Liver (tissue), 9 donors: Measurements from ENCODE around the gene ABCB6. TPM values are rescaled to one million over a fixed set of nuclear protein-coding genes. Genes with fewer than 3 reads are reported as not detected.

Experiments
- DNase-seq: peaks from one replicate; pipeline ENCODE4 v3.0.0-alpha.2; 2017; ENCODE audit warnings: low spot score
- H3K27ac ChIP-seq, 2 donors: one replicate each; pipeline ENCODE4 v1.7.0; 2013; ENCODE audit warnings: inconsistent platforms in 2 of 2, low read length in 2 of 2, control low read depth in 1 of 2, low read depth in 1 of 2, mild to moderate bottlenecking in 1 of 2
- H3K27me3 ChIP-seq, 4 donors: one replicate each; pipeline versions ENCODE4 v1.6.1 to v1.7.0; 2013; ENCODE audit warnings: low read length in 3 of 4, inconsistent platforms in 1 of 4, mild to moderate bottlenecking in 1 of 4, moderate library complexity in 1 of 4; ENCODE audit not compliant: control insufficient read depth in 4 of 4, insufficient read depth in 4 of 4
- H3K36me3 ChIP-seq, 4 donors: one replicate each; pipeline versions ENCODE4 v1.6.1 to v1.7.0; 2013; ENCODE audit warnings: low read length in 3 of 4, mild to moderate bottlenecking in 3 of 4, low read depth in 1 of 4, moderate library complexity in 1 of 4; ENCODE audit not compliant: control insufficient read depth in 4 of 4, insufficient read depth in 3 of 4
- H3K4me1 ChIP-seq, 4 donors: one replicate each; pipeline versions ENCODE4 v1.6.1 to v1.7.0; 2013; ENCODE audit warnings: low read length in 3 of 4, mild to moderate bottlenecking in 3 of 4, moderate library complexity in 1 of 4; ENCODE audit not compliant: control insufficient read depth in 4 of 4, insufficient read depth in 4 of 4
- H3K4me3 ChIP-seq, 3 donors: one replicate each; pipeline versions ENCODE4 v1.6.1 to v1.7.0; 2013; ENCODE audit warnings: low read length in 3 of 3, control low read depth in 1 of 3, low read depth in 1 of 3, mild to moderate bottlenecking in 1 of 3
- H3K9ac ChIP-seq, 2 donors: one replicate each; pipeline ENCODE4 v1.7.0; 2013; ENCODE audit warnings: low read length in 2 of 2, mild to moderate bottlenecking in 2 of 2, moderate library complexity in 2 of 2, control low read depth in 1 of 2, low read depth in 1 of 2
- H3K9me3 ChIP-seq, 4 donors: one replicate each; pipeline versions ENCODE4 v1.6.1 to v1.7.0; 2013; ENCODE audit warnings: low read length in 3 of 4; ENCODE audit not compliant: control insufficient read depth in 4 of 4
- ATF3 ChIP-seq: IDR thresholded peaks from 2 replicates; pipeline ENCODE4 v1.6.1; 2016; ENCODE audit warnings: antibody characterized with exemption
- CTCF ChIP-seq: fragments of 150-350 bp; IDR thresholded peaks from 2 replicates; pipeline ENCODE4 v1.5.1; 2017; ENCODE audit warnings: improper control_type of control experiment, low read depth, low read length; ENCODE audit not compliant: missing input control
- EGR1 ChIP-seq, 2 donors: IDR thresholded peaks; 2 replicates each; pipeline ENCODE4 v1.6.1; 2016 to 2018; ENCODE audit warnings: antibody characterized with exemption in 2 of 2, low read depth in 2 of 2
- FOXA1 ChIP-seq: IDR thresholded peaks from 2 replicates; pipeline ENCODE4 v1.6.1; 2016; ENCODE audit warnings: antibody characterized with exemption
- FOXA2 ChIP-seq: IDR thresholded peaks from 2 replicates; pipeline ENCODE4 v1.6.1; 2016; ENCODE audit warnings: antibody characterized with exemption
- GABPA ChIP-seq, 2 donors: IDR thresholded peaks in 1 of 2; conservative IDR thresholded peaks in 1 of 2; 2 replicates each; pipeline ENCODE4 v1.6.1; 2016; ENCODE audit warnings: antibody characterized with exemption in 2 of 2, mild to moderate bottlenecking in 1 of 2, moderate library complexity in 1 of 2
- HNF4A ChIP-seq, 2 donors: conservative IDR thresholded peaks; 2 replicates each; pipeline ENCODE4 v1.6.1; 2016; ENCODE audit warnings: antibody characterized with exemption in 2 of 2, mild to moderate bottlenecking in 2 of 2
- HNF4G ChIP-seq: IDR thresholded peaks from 2 replicates; pipeline ENCODE4 v1.6.1; 2016; ENCODE audit warnings: antibody characterized with exemption
- JUND ChIP-seq, 2 donors: IDR thresholded peaks; 2 replicates each; pipeline ENCODE4 v1.6.1; 2016; ENCODE audit warnings: antibody characterized with exemption in 2 of 2
- MAX ChIP-seq: IDR thresholded peaks from 2 replicates; pipeline ENCODE4 v1.6.1; 2016; ENCODE audit warnings: antibody characterized with exemption
- NR2F2 ChIP-seq: IDR thresholded peaks from 2 replicates; pipeline ENCODE4 v1.6.1; 2016; ENCODE audit warnings: antibody characterized with exemption
- RAD21 ChIP-seq, 2 donors: IDR thresholded peaks; 2 replicates each; pipeline ENCODE4 v1.6.1; 2016; ENCODE audit warnings: antibody characterized with exemption in 2 of 2, mild to moderate bottlenecking in 2 of 2
- REST ChIP-seq: IDR thresholded peaks from 2 replicates; pipeline ENCODE4 v1.6.1; 2016; ENCODE audit warnings: antibody characterized with exemption, mild to moderate bottlenecking
- RXRA ChIP-seq, 2 donors: IDR thresholded peaks; 2 replicates each; pipeline ENCODE4 v1.6.1; 2017 to 2018; ENCODE audit warnings: antibody characterized with exemption in 2 of 2, mild to moderate bottlenecking in 1 of 2
- SP1 ChIP-seq: IDR thresholded peaks from 2 replicates; pipeline ENCODE4 v1.6.1; 2018; ENCODE audit warnings: antibody characterized with exemption, mild to moderate bottlenecking
- TAF1 ChIP-seq: conservative IDR thresholded peaks from 2 replicates; pipeline ENCODE4 v1.6.1; 2016; ENCODE audit warnings: antibody characterized with exemption, mild to moderate bottlenecking
- YY1 ChIP-seq: IDR thresholded peaks from 2 replicates; pipeline ENCODE4 v1.6.1; 2016; ENCODE audit warnings: antibody characterized with exemption, mild to moderate bottlenecking
- ZBTB33 ChIP-seq: IDR thresholded peaks from 2 replicates; pipeline ENCODE4 v1.6.1; 2016; ENCODE audit warnings: antibody characterized with exemption
- WGBS: extraction: QIAGEN DNeasy Blood & Tissue Kit; methylation state at CpG from one replicate; pipeline ENCODE4 v1.1.7; 2013; 5-methylcytosine and 5-hydroxymethylcytosine counted together
- polyA plus RNA-seq, 2 donors: library from polyadenylated mRNA; stranded (reverse) in 1 of 2; unstranded in 1 of 2; fragments of 200-250 nt in 1 of 2; fragments of >200 nt in 1 of 2; fragmentation: Nextera tagmentation in 1 of 2; extraction: Ambion mirVana in 1 of 2; gene quantifications; one replicate each; pipeline versions ENCODE4 v1.2.1 to v1.2.3, GENCODE V29; 2013 to 2015
- total RNA-seq, 2 donors: library from RNA; depleted of rRNA; stranded (reverse); fragments of >200 nt; gene quantifications; one replicate each; pipeline ENCODE4 v1.2.3, GENCODE V29; 2014
- donor health status: healthy.
- donor health status: healthy.
- donor health status: healthy.
- donor health status: healthy.
- donor health status: healthy.

The ABCB6 gene
- total and polyA plus RNA-seq, 4 donors: 19.0 to 96.1 (median 47.8) TPM

- H3K9ac ChIP-seq: no peak overlapping the region
- no peak overlapping the region for H3K4me3 ChIP-seq
- H3K27me3 ChIP-seq: no peaks in the 10 kb centered on the region
- H3K27ac ChIP-seq: no peak overlapping the region
- TF ChIP-seq MAX: no peak
- TF ChIP-seq REST: no peak
- TF ChIP-seq EGR1 (IDR thresholded peaks at IDR 0.05; ENCODE audit: low read depth in 2 of 2): no peak
- no peak for TF ChIP-seq RAD21 (IDR thresholded peaks at IDR 0.05)
- TF ChIP-seq FOXA2: no peak
- no peak for TF ChIP-seq TAF1
- TF ChIP-seq SP1: no peak
- TF ChIP-seq NR2F2: no peak
- no peak for TF ChIP-seq CTCF
- no peak for TF ChIP-seq ATF3
- TF ChIP-seq GABPA (IDR thresholded peaks at IDR 0.05 in 1 of 2, conservative IDR thresholded peaks at IDR 0.05 in 1 of 2): no peak
- no peak for TF ChIP-seq ZBTB33
- no peak for TF ChIP-seq FOXA1
- TF ChIP-seq JUND (IDR thresholded peaks at IDR 0.05): no peak
- no peak for TF ChIP-seq HNF4G
- TF ChIP-seq HNF4A (conservative IDR thresholded peaks at IDR 0.05): no peak
- no peak for TF ChIP-seq RXRA (IDR thresholded peaks at IDR 0.05)
- TF ChIP-seq YY1: no peak
- H3K9me3 ChIP-seq: no peaks in the 10 kb centered on the region
- WGBS: 95% methylated on average over 3 of the region's 3 CpGs
- H3K36me3 ChIP-seq: peaks cover 4 to 70% (median 62%) of the 10 kb centered on the region in 4 donors
- peaks cover 0 to 9% (median 7%) of the 10 kb centered on the region in 4 donors for H3K4me1 ChIP-seq
- DNase-seq: no peak
Measured at GRCh38 chr2:219234331-219234730, 15.6 kb upstream of the ABCB6 start.
